GM21381 (cell line): Measurements from ENCODE around the gene NSMF.
"Not testable (repeated sequence)": the region's sequence is repeated elsewhere in the genome, so short reads cannot be mapped to it uniquely, and the experiment has no call there.

Experiments used
- ATAC-seq: cut with Tn5 transposase; IDR thresholded peaks from one replicate; pipeline ENCODE4 v1.9.1; 2021; ENCODE audit warnings: mild to moderate bottlenecking, moderate library complexity; ENCODE audit not compliant: unreplicated experiment

NSMF gene

GRCh38 chr9:137477778-137478612, 18.9 kb upstream of the NSMF start:
- ATAC-seq, result no peak

- no peak for ATAC-seq
Measured at GRCh38 chr9:137476856-137477255, 17.7 kb upstream of the NSMF start.

GRCh38 chr9:137475666-137476065, 16.5 kb upstream of the NSMF start:
- no peak for ATAC-seq

GRCh38 chr9:137474271-137474670, 15.1 kb upstream of the NSMF start:
- no peak for ATAC-seq

GRCh38 chr9:137470785-137471184, 11.7 kb upstream of the NSMF start:
- no peak for ATAC-seq

- ATAC-seq, result no peak
Measured at GRCh38 chr9:137467896-137468295, 8.8 kb upstream of the NSMF start.

- no peak for ATAC-seq
Measured at GRCh38 chr9:137467161-137467581, 8.0 kb upstream of the NSMF start.

GRCh38 chr9:137466389-137467085, 7.4 kb upstream of the NSMF start:
- not testable (repeated sequence) for ATAC-seq

GRCh38 chr9:137465720-137466388, 6.7 kb upstream of the NSMF start:
- ATAC-seq, result no peak

GRCh38 chr9:137465000-137465719, 6.0 kb upstream of the NSMF start:
- ATAC-seq, result no peak

GRCh38 chr9:137464291-137464999, 5.3 kb upstream of the NSMF start:
- ATAC-seq, result no peak

- no peak for ATAC-seq
Measured at GRCh38 chr9:137463931-137464290, 4.8 kb upstream of the NSMF start.

- no peak for ATAC-seq
Measured at GRCh38 chr9:137462986-137463930, 4.1 kb upstream of the NSMF start.

GRCh38 chr9:137462396-137462985, 3.4 kb upstream of the NSMF start:
- ATAC-seq, result no peak

- ATAC-seq, result peak; percentile 35
Measured at GRCh38 chr9:137461663-137462395, 2.7 kb upstream of the NSMF start.

- ATAC-seq, result no peak
Measured at GRCh38 chr9:137461316-137461662, 2.2 kb upstream of the NSMF start.

GRCh38 chr9:137460363-137461315, 1.5 kb upstream of the NSMF start:
- ATAC-seq, result no peak
